Thyroid gland (tissue), 4 donors: ENCODE measurements around the gene SPDYE5.
"Not testable (repeated sequence)": the region's sequence is repeated elsewhere in the genome, so short reads cannot be mapped to it uniquely, and the experiment has no call there.

Source experiments
- CTCF ChIP-seq, 6 experiments: fragments of 200-600 bp in 3 of 6; fragments of 450-650 bp in 3 of 6; sonication (generic) in 3 of 6; IDR thresholded peaks; one replicate each; pipeline ENCODE4 v1.5.1; 2016 to 2019; ENCODE audit warnings: antibody characterized with exemption in 6 of 6, mild to moderate bottlenecking in 2 of 6, inconsistent platforms in 1 of 6, moderate library complexity in 1 of 6
- POLR2A ChIP-seq, 2 donors: fragments of 450-650 bp; IDR thresholded peaks; one replicate each; pipeline ENCODE4 v1.6.1; 2017; ENCODE audit warnings: antibody characterized with exemption in 2 of 2, mild to moderate bottlenecking in 2 of 2, moderate library complexity in 1 of 2

GRCh38 chr7:75485979-75486643 is 6.0 kb upstream of the SPDYE5 start, which contains the start of gene POM121C:
- TF ChIP-seq CTCF (IDR thresholded peaks at IDR 0.05): not testable (repeated sequence)
- peak in 1 of 2 donors; percentile 69 for TF ChIP-seq POLR2A (IDR thresholded peaks at IDR 0.05)
